ENCODE measurements around the gene GMNN.

DNA sequence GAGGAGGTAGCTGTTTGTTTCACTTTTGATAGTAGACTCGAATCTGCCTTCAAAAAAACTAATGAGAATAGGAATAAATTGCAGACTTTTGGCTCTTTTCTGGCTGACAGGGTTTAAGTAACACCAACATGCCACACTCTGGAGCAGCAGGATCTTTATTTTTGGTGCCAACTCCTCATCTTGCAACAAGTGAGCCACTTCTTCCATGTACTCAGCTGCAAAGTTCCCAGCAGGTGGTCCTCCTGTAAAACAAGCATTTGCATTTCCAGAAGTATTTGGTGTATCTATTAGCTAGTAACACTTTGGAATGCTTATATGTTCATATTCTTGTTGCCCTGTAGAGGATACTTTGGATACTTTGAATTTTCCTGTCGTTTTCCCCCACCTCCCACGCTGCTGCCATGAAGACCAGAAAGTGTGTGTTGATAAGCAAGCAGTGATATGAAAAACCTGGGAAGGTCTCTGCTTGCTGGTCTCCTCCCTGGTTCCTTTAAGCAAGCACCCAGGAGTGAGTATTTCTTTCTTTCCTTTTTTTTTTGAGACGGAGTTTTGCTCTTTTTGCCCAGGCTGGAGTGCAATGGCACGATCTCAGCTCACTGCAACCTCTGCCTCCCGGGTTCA is 23.0 kb downstream of the GMNN start:
- TF ChIP-seq, protein P1, sequence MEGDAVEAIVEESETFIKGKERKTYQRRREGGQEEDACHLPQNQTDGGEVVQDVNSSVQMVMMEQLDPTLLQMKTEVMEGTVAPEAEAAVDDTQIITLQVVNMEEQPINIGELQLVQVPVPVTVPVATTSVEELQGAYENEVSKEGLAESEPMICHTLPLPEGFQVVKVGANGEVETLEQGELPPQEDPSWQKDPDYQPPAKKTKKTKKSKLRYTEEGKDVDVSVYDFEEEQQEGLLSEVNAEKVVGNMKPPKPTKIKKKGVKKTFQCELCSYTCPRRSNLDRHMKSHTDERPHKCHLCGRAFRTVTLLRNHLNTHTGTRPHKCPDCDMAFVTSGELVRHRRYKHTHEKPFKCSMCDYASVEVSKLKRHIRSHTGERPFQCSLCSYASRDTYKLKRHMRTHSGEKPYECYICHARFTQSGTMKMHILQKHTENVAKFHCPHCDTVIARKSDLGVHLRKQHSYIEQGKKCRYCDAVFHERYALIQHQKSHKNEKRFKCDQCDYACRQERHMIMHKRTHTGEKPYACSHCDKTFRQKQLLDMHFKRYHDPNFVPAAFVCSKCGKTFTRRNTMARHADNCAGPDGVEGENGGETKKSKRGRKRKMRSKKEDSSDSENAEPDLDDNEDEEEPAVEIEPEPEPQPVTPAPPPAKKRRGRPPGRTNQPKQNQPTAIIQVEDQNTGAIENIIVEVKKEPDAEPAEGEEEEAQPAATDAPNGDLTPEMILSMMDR (IDR thresholded peaks at IDR 0.05; ENCODE audit: insufficient read depth, low read length, poor library complexity, severe bottlenecking) = no peak
- TF ChIP-seq EZH2phosphoT487 (conservative IDR thresholded peaks at IDR 0.05; ENCODE audit: low read length) = no peak
